HEK293T (cell line): ENCODE results near the gene METTL23.
"Not testable (repeated sequence)": the region's sequence is repeated elsewhere in the genome, so short reads cannot be mapped to it uniquely, and the experiment has no call there.

Source experiments
- CTCF ChIA-PET: fragments of 350-600 bp; formaldehyde crosslinking; extraction: SDS; loops from one replicate; lab custom pipeline; 2021; ENCODE audit warnings: antibody characterized with exemption, inconsistent platforms; lab: Yijun Ruan, JAX
- POLR2A ChIA-PET: fragments of 350-600 bp; formaldehyde crosslinking; extraction: SDS; loops from one replicate; lab custom pipeline; 2020; ENCODE audit warnings: antibody characterized with exemption, inconsistent platforms; lab: Yijun Ruan, JAX
- DNase-seq: peaks from one replicate; pipeline ENCODE4 v3.0.0; 2012; ENCODE audit warnings: mixed read lengths; ENCODE audit errors: extremely low spot score
- ARNT ChIP-seq: fragments of 450-650 bp; IDR thresholded peaks from 2 replicates; pipeline ENCODE4 v1.6.1; 2017; ENCODE audit warnings: mild to moderate bottlenecking
- BHLHE40 ChIP-seq: fragments of 450-650 bp; IDR thresholded peaks from 2 replicates; pipeline ENCODE4 v1.6.1; 2016; ENCODE audit warnings: mild to moderate bottlenecking, moderate library complexity, borderline replicate concordance
- CTBP1 ChIP-seq: fragments of 450-650 bp; IDR thresholded peaks from 2 replicates; pipeline ENCODE4 v1.6.1; 2016; ENCODE audit warnings: borderline replicate concordance
- ELF4 ChIP-seq: fragments of 450-650 bp; IDR thresholded peaks from 2 replicates; pipeline ENCODE4 v1.6.1; 2017; ENCODE audit warnings: antibody characterized with exemption
- FOXA1 ChIP-seq: fragments of 450-650 bp; IDR thresholded peaks from 2 replicates; pipeline ENCODE4 v1.6.1; 2016; ENCODE audit warnings: mild to moderate bottlenecking
- FOXK2 ChIP-seq: fragments of 450-650 bp; IDR thresholded peaks from 2 replicates; pipeline ENCODE4 v1.6.1; 2016; ENCODE audit warnings: mild to moderate bottlenecking
- FOXM1 ChIP-seq: fragments of 450-650 bp; IDR thresholded peaks from 2 replicates; pipeline ENCODE4 v1.6.1; 2017; ENCODE audit warnings: mild to moderate bottlenecking, borderline replicate concordance
- HDGF ChIP-seq: fragments of 450-650 bp; IDR thresholded peaks from 2 replicates; pipeline ENCODE4 v1.6.1; 2017; ENCODE audit warnings: antibody characterized with exemption, borderline replicate concordance
- L3MBTL2 ChIP-seq: fragments of 450-650 bp; conservative IDR thresholded peaks from 2 replicates; pipeline ENCODE4 v1.6.1; 2016; ENCODE audit warnings: mild to moderate bottlenecking
- LEF1 ChIP-seq: fragments of 450-650 bp; IDR thresholded peaks from 2 replicates; pipeline ENCODE4 v1.6.1; 2017; ENCODE audit warnings: mild to moderate bottlenecking, borderline replicate concordance
- NFRKB ChIP-seq: fragments of 450-650 bp; IDR thresholded peaks from 2 replicates; pipeline ENCODE4 v1.6.1; 2016; ENCODE audit warnings: mild to moderate bottlenecking, moderate library complexity
- SP1 ChIP-seq: fragments of 450-650 bp; IDR thresholded peaks from 2 replicates; pipeline ENCODE4 v1.6.1; 2017
- SUZ12 ChIP-seq: fragments of 450-650 bp; IDR thresholded peaks from 2 replicates; pipeline ENCODE4 v1.6.1; 2016; ENCODE audit warnings: mild to moderate bottlenecking
- TARDBP ChIP-seq: fragments of 450-650 bp; IDR thresholded peaks from 2 replicates; pipeline ENCODE4 v1.6.1; 2016
- ZNF384 ChIP-seq: fragments of 450-650 bp; IDR thresholded peaks from 2 replicates; pipeline ENCODE4 v1.6.1; 2016
- TF ChIP-seq, protein P1 (sequence below): fragments of 450-650 bp; IDR thresholded peaks from 2 replicates; pipeline ENCODE4 v1.6.1; 2016

Gene METTL23

DNA sequence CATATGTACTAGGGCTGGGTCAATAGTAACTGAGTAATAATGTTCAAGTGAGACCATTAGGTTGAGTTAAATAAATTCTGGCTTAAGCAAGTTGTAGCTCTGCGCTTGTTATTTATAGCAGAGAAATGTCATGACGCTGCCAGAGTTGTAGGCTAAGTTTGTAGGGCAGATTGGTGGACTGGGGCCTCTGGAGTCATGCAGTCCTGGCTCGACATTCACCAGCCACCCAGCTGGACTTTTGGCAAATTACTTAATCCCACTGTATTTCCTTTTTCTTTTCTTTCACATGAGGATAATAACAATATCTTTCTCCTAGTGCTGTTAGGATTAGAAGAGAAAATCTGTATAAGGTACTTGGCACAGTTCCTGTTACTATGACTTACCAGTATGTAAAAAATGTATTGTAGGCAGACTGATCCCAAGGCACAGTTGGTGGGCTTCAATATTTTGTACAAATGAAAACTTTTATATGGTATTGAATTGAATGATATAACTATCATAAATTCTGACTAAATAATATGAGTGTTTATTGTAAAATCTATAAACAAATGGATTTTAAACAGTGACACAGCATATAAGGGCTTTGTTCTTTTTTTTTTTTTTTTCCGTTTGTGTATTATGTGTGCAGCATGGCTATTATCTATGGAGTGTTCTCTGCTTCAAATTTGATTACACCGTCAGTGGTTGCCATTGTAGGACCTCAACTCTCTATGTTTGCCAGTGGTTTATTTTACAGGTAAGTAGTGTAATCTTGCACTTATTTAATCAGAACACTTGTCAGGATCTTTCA lies 13.9 kb downstream of the METTL23 start:
- ChIA-PET CTCF (interaction anchor here (0.6 kb wide), 1 partner anchor 33 kb away, joined by 3 read pairs; no protein-coding TSS in a partner anchor), POLR2A (no interaction called here)
- no peak for DNase-seq
- no peak for TF ChIP-seq ARNT
- TF ChIP-seq, protein P1, sequence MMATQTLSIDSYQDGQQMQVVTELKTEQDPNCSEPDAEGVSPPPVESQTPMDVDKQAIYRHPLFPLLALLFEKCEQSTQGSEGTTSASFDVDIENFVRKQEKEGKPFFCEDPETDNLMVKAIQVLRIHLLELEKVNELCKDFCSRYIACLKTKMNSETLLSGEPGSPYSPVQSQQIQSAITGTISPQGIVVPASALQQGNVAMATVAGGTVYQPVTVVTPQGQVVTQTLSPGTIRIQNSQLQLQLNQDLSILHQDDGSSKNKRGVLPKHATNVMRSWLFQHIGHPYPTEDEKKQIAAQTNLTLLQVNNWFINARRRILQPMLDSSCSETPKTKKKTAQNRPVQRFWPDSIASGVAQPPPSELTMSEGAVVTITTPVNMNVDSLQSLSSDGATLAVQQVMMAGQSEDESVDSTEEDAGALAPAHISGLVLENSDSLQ = 0 out of 2 replicates have a peak, but pooled peaks have one; percentile 5
- peak; percentile 32; the same call in 1 of the 2 replicates for TF ChIP-seq ZNF384
- TF ChIP-seq ELF4 = no peak
- no peak for TF ChIP-seq FOXA1
- TF ChIP-seq CTBP1 = no peak
- no peak for TF ChIP-seq HDGF
- no peak for TF ChIP-seq LEF1
- TF ChIP-seq FOXM1 = no peak
- TF ChIP-seq SP1 = no peak
- no peak for TF ChIP-seq FOXK2
- no peak for TF ChIP-seq TARDBP
- no peak for TF ChIP-seq SUZ12
- no peak for TF ChIP-seq NFRKB

DNA sequence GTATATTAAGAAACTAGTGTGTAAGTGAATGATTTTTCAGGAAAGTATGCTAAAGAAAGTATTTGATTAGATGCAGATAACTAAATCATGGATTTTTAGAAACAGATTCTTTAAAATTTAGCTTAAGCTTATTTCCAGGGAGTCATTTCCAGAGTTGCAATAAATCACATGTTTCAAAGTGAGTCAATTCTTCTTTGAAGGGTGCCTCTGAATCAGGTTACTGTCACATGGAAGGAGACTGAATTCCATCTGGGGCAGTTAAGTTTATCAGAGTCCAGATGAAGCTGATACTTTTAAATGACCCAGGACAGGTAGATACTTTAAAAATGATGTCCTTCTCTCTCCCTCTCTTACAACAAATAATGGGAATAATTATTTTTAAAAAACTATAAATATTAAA lies 16.3 kb downstream of the METTL23 start:
- DNase-seq = no peak
- TF ChIP-seq FOXM1 (no peak), LEF1 (no peak), HDGF (no peak), BHLHE40 (no peak), ZNF384 (no peak), NFRKB (no peak), L3MBTL2 (no peak), SP1 (no peak), FOXK2 (no peak), ELF4 (no peak), TARDBP (no peak), SUZ12 (no peak), CTBP1 (no peak), ARNT (no peak)
- TF ChIP-seq, protein P1 = no peak
- ChIA-PET CTCF (no interaction called here), POLR2A (no interaction called here)

DNA sequence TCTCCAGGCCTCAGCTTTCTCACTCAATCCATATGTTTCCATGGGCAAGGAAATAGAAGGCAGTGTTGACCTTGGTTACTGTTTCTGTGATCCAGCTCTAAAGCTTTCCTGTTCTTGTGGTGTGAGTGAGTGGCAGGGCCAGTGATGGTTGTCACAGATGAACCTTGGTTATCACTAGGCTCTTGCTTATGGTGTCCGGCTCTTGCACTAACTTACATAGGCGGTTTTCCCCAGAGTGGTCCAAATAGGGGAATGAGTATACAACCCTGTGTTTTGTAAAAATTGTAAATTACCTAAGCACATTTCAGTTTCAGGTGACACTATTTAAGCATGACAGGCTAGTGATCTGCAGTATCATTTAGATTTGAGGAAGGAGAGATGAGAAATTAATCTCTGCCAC lies 18.1 kb downstream of the METTL23 start:
- TF ChIP-seq SP1 (no peak), TARDBP (no peak), HDGF (no peak), BHLHE40 (no peak), FOXM1 (no peak), CTBP1 (no peak), FOXK2 (no peak)
- DNase-seq = no peak
- CTCF ChIA-PET = no interaction called here
- POLR2A ChIA-PET = interaction anchor here (1.0 kb wide), 1 partner anchor 123 kb away, joined by 3 read pairs; no protein-coding TSS in a partner anchor

DNA sequence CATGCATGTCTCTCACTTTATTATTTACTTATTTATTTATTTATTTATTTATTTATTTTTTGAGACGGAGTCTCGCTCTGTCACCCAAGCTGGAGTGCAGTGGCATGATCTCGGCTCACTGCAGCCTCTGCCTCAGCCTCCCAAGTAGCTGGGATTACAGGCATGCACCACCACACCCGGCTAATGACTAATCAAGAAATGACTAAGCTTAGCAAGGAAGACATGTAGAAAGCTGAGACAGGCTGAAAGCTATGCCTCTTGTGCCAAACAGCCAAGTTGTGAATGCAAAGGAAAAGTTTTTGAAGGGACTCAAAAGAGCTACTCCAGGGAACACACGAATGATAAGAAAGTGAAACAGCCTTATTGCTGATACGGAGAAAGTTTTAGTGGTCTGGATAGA lies 19.1 kb downstream of the METTL23 start:
- POLR2A ChIA-PET = interaction anchor here (0.8 to 0.9 kb wide), 2 partner anchors 11 to 41 kb away, joined by 3 to 4 read pairs; no protein-coding TSS in a partner anchor
- CTCF ChIA-PET, DNase-seq: not testable (repeated sequence)

DNA sequence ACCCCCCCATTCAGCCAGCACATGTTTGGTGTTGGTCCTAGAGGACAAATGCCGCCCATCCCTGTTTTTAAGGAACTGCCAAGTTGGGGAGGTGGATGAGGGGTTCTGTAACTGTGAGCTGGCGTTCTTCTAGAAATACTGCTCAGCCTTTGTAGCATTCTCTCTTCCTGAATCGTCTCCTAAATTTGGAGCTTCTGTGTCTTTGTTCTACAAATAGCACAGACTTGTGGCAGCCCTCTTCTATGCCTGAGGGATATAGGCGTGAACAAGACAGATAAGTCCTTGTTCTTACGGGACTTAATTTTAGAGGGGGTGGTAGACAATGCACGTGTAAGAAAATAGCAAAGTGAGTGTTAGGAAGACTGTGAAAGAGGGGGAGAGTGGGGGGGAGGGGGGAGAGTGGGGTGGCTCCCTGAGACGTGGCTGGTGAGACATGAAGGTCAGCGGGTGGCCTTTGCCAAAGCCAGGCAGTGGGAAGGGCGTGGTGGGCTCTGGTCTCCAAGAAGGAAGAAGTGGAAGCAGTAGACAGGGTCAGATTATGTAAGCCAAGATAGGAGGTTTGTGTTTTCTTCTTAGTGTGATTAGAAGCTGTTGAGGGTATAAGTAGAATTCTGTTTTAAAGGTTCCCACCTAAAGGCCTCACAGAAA lies 21.2 kb downstream of the METTL23 start:
- POLR2A ChIA-PET = interaction anchor here (1.0 to 2.5 kb wide), 2 partner anchors 10 to 11 kb away, joined by 3 to 8 read pairs; partner anchors contain the start of gene MFSD11
- TF ChIP-seq BHLHE40 (no peak), ZNF384 (no peak), L3MBTL2 (no peak), ELF4 (no peak), TARDBP (no peak), FOXK2 (no peak), HDGF (no peak), SP1 (no peak), LEF1 (no peak), NFRKB (no peak), ARNT (no peak), CTBP1 (no peak), SUZ12 (no peak), FOXA1 (no peak), FOXM1 (no peak)
- TF ChIP-seq, protein P1 = no peak
- DNase-seq = no peak
- CTCF ChIA-PET = no interaction called here
